HL-60/S4 (cell line): Measurements from ENCODE around the gene NUTM2A.
"Not testable (repeated sequence)": the region's sequence is repeated elsewhere in the genome, so short reads cannot be mapped to it uniquely, and the experiment has no call there.

Source experiments
- in situ Hi-C: fragments of 300-500 bp; cut with MboI; formaldehyde crosslinking; loops from 2 replicates; pipeline ENCODE4 v1.14.3; 2022; ENCODE audit warnings: low sequenced_read_pairs

The NUTM2A gene, protein sequence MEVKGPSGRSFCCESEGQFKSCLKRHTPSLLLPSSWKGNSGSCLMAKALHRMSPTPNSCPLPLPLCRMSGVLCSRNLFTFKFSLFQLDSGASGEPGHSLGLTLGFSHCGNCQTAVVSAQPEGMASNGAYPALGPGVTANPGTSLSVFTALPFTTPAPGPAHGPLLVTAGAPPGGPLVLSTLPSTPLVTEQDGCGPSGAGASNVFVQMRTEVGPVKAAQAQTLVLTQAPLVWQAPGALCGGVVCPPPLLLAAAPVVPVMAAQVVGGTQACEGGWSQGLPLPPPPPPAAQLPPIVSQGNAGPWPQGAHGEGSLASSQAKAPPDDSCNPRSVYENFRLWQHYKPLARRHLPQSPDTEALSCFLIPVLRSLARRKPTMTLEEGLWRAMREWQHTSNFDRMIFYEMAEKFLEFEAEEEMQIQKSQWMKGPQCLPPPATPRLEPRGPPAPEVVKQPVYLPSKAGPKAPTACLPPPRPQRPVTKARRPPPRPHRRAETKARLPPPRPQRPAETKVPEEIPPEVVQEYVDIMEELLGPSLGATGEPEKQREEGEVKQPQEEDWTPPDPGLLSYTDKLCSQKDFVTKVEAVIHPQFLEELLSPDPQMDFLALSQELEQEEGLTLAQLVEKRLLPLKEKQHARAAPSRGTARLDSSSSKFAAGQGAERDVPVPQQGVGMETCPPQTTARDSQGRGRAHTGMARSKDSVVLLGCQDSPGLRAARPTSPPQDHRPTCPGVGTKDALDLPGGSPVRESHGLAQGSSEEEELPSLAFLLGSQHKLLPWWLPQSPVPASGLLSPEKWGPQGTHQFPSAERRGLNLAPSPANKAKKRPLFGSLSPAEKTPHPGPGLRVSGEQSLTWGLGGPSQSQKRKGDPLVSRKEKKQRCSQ

DNA sequence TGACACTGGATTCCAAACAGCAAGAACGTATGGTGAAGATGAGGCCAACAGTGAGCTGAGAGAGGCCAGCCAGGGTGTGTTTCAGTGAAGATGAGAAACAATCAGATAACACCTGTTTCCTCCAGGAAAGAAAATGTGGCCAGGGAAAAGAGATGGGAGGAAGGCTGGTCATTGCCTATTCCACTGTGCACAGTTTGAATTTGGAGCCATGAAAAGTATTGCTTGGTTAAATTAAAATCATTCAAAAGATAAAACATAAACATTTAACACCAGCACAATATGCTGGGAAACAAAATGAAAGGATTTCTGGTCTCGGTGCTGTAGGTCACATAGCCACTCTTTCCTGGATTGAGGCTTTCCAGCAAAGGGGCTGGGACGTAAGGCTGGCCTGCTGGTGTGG, at the start of gene NUTM2A:
Gene NUTM2A, plus strand, starts transcription at position 301 of the 400 bp plus-strand sequence. CDS start 383 bp downstream, outside the sequence.
- in situ Hi-C loops, result not testable (repeated sequence)

DNA sequence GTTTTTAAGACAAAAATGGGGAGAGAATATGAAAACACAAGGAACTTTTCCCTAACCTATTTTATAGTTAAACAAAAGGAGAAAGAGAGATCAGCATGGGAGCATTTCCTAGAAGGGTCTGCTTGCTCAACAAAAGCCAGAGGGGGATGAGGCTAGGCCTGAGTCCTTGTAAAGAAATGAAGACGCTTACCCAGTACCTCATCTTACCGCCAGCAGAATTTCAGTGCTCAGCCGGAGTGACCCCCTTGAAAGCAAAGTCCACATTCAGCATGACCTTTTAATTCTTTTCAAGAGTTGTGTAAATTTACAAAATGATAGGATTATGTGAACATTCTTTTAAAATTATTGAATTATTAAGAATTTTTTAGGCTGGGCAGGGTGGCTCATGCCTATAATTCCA, 47.7 kb upstream of the NUTM2A start:
- in situ Hi-C loops, result not testable (repeated sequence)

GRCh38 chr10:87184421-87184820, 40.8 kb upstream of the NUTM2A start:
- in situ Hi-C loops, result not testable (repeated sequence)

DNA sequence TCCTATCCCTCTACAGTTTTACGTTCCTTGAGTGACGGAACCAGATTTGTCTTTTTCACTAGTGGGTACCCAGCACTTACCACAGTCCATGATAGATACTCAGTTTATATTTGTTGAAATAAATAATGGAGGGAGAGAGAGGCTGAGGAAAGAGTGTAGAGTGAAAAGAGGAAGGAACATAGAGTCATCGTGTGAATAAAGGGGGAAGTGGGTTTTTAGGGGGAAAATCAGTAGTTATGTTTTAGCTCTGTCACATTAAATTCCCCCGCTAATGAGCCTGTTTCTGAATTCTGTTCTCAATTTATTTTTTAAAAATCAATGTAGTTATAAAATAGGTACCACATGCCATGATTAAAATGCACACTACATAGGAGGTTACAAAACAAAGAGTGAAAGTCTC, 39.2 kb upstream of the NUTM2A start:
- in situ Hi-C loops, result not testable (repeated sequence)

DNA sequence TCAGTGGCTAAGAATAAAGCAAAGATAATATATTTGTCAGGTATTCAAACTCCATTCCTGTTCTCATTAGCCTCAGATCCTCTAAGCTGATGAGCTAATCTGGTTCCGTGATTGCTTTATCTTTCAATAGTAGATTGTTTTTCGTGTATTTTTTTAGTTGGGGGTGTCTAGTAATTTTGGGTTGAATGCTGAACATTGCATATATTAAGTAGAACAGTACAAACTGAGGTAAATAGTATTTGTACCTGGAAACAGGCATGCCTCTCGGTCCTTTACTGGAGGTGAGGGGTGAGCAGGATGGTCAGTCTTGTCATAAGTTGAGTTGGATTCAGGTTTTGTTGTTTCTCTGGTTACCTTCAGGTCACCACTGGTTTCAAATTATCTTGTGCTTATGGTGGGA, 37.7 kb upstream of the NUTM2A start:
- in situ Hi-C loops, result not testable (repeated sequence)

- in situ Hi-C loops, result not testable (repeated sequence)
These were observed 33.4 kb upstream of the NUTM2A start for GRCh38 chr10:87191841-87192240.

DNA sequence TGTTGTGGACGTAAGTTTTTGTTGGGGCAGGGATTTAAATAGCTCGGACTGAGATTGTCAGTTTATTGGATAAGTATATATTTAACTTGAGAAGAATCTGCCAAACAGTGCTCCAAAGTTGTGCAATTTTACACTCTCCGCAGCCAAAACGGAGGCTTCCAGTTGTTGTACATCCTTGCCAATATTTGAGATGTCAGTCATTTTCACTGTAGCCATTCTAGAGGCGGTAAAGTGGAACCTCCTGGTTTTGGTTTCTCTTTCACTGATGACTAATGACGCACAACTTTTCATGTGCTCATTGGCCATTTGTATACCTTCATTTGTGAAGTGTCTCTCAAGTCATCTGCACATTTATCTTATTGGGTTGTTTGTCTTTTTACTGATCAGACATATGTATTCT, 24.3 kb upstream of the NUTM2A start:
- in situ Hi-C loops, result not testable (repeated sequence)

GRCh38 chr10:87204801-87205200, 20.4 kb upstream of the NUTM2A start:
- in situ Hi-C loops, result not testable (repeated sequence)

- in situ Hi-C loops, result not testable (repeated sequence)
These were observed 18.3 kb upstream of the NUTM2A start for GRCh38 chr10:87206922-87207321.

GRCh38 chr10:87210309-87210708, 14.9 kb upstream of the NUTM2A start:
- in situ Hi-C loops, result not testable (repeated sequence)

DNA sequence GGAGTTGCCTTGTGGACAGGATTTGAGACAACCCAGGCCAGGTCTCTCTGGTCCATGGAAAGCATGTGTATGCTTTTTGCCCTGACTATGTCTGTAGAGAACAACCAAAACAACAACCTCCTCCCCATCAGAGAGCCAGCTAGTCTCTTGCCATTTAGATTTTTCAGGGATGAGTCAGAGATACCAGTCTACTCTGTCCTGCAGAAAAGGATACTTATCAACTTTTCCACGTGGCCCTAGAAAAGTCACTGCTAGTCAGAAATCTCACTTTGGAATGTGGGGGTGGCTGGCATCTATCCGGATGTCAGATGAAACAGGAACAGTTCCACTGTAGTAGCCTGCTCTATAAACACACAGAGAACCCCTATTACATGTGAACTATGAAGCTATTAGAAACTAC, 13.4 kb upstream of the NUTM2A start:
- in situ Hi-C loops, result not testable (repeated sequence)

GRCh38 chr10:87213150-87213765, 12.0 kb upstream of the NUTM2A start:
- in situ Hi-C loops, result not testable (repeated sequence)

- in situ Hi-C loops, result not testable (repeated sequence)
These were observed 11.4 kb upstream of the NUTM2A start for GRCh38 chr10:87213806-87214205.

- in situ Hi-C loops, result not testable (repeated sequence)
These were observed 9.1 kb upstream of the NUTM2A start for GRCh38 chr10:87216120-87216519.

GRCh38 chr10:87219370-87219769, 5.9 kb upstream of the NUTM2A start:
- in situ Hi-C loops, result not testable (repeated sequence)

- in situ Hi-C loops, result not testable (repeated sequence)
These were observed 2.5 kb upstream of the NUTM2A start for GRCh38 chr10:87222789-87223188.

GRCh38 chr10:87228247-87228646, 3.0 kb downstream of the NUTM2A start:
- in situ Hi-C loops, result not testable (repeated sequence)

DNA sequence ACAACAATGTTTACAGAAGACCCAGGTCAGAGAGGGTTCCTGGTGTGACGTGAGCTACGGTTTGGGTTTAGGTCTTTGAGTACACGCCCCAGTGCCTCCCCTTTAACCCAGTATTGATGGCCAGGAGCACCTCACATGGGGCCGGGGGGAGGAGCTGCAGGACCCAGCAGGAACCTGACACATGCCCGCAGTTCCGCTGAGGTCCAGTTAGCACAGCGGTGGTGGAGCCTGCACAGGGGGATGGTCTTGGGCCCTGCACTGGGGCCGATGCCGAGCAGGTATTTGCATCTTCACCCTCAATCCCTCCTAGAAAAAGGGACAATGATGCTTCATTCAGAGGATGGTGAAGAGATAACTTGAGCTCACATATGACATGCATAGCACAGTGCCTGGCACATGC, 4.0 kb downstream of the NUTM2A start:
- in situ Hi-C loops, result not testable (repeated sequence)

GRCh38 chr10:87234854-87235253, 9.6 kb downstream of the NUTM2A start:
- in situ Hi-C loops, result not testable (repeated sequence)

GRCh38 chr10:87237244-87237643, 12.0 kb downstream of the NUTM2A start:
- in situ Hi-C loops, result not testable (repeated sequence)

DNA sequence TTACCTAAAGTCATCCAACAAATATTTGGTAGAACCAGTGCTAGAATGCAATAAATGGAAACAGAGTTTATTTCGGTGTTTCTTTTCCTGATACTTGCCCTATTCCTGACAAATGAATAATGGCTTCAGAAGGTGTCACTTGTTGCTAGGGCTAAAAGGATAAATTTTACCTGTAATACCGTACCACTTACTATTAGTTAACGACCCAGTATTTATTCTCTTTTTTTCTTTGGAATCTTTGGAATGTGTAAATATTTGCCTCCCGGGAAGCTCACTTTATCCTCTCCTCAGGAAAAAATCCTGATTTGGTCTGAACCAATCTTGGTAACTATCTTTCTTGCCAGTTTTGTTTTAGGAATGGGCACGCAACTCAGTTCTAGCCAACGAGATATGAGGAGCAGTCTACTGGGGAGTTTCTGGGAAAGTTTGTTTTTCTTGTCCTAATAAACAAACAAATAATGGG, 14.1 kb downstream of the NUTM2A start:
- in situ Hi-C loops, result not testable (repeated sequence)
